ENCODE measurements around the gene RGL2.

- TF ChIP-seq CTCF (IDR thresholded peaks at IDR 0.05; ENCODE audit: poor library complexity, severe bottlenecking), result no peak
- TF ChIP-seq EP300 (conservative IDR thresholded peaks at IDR 0.05; ENCODE audit: poor library complexity, severe bottlenecking), result no peak
- TF ChIP-seq REST (IDR thresholded peaks at IDR 0.05; ENCODE audit: borderline replicate concordance), result no peak
- no peak for TF ChIP-seq EZH2 (IDR thresholded peaks at IDR 0.05; ENCODE audit: borderline replicate concordance, insufficient read depth, low read length, poor library complexity, severe bottlenecking)
- TF ChIP-seq RAD21 (conservative IDR thresholded peaks at IDR 0.05), result no peak
- TF ChIP-seq TAF1 (IDR thresholded peaks at IDR 0.05; ENCODE audit: low read depth), result no peak
- no peak for TF ChIP-seq SMC3 (conservative IDR thresholded peaks at IDR 0.05; ENCODE audit: poor library complexity)
- TF ChIP-seq POLR2AphosphoS5 (IDR thresholded peaks at IDR 0.05), result no peak
Observed at GRCh38 chr6:33241968-33242367, 56.8 kb downstream of the RGL2 start.

Measured in neural cell (in vitro differentiated cells).